ENCODE results near the gene BANF1.
A peak's percentile ranks its signal among the peaks of the same experiment; 100 is the strongest.
"Not testable (repeated sequence)": the region's sequence is repeated elsewhere in the genome, so short reads cannot be mapped to it uniquely, and the experiment has no call there.

Gene BANF1

DNA sequence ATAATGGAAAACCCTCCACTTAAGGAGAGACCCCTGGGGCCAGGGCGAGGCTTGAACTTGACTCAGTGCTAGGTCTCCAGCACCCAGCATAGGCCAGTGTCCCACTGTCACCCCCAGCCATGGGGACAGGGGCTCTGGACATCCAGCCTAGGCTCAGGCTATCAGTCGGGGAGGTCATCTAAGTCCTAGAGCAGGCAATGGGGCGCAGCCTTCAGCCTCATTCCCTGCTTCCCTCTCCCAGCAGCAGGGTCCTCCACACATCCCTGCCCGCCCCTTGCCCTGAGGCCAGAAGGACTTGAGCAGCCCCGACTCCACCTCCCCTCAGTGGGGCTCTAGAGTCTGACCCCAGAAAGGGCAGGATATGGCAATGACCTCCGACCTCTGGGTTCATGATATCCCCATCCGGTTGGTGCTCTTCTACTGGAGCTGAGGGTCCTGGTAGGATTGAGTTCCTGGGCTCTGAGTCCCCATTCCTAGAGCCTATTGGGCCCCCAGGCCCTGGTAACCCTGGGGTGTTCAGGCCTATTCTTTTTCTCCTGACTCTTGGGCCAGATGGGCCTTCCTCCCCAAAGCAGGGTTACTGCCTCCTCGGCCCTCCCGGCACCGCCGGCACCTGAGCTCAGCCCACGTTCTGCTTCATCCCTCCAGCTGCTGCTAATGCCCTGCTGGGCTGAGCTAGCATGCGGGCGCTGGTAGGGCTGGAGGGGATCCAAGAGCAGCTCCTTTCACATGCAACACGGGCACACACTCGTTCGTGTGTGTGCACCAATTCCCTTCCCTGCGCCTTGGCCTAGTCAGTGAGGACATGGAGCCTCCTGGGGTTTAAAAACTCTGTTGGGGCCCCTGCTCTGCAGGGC, 13.9 kb downstream of the BANF1 start:
- no peak overlapping the region for H3K4me3 ChIP-seq (ENCODE audit: low read depth, low read length)
- TF ChIP-seq, protein P1, sequence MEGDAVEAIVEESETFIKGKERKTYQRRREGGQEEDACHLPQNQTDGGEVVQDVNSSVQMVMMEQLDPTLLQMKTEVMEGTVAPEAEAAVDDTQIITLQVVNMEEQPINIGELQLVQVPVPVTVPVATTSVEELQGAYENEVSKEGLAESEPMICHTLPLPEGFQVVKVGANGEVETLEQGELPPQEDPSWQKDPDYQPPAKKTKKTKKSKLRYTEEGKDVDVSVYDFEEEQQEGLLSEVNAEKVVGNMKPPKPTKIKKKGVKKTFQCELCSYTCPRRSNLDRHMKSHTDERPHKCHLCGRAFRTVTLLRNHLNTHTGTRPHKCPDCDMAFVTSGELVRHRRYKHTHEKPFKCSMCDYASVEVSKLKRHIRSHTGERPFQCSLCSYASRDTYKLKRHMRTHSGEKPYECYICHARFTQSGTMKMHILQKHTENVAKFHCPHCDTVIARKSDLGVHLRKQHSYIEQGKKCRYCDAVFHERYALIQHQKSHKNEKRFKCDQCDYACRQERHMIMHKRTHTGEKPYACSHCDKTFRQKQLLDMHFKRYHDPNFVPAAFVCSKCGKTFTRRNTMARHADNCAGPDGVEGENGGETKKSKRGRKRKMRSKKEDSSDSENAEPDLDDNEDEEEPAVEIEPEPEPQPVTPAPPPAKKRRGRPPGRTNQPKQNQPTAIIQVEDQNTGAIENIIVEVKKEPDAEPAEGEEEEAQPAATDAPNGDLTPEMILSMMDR (IDR thresholded peaks at IDR 0.05; ENCODE audit: control insufficient read depth, extremely low read depth, insufficient read depth), result no peak
- no peak for DNase-seq (ENCODE audit: low read depth)

DNA sequence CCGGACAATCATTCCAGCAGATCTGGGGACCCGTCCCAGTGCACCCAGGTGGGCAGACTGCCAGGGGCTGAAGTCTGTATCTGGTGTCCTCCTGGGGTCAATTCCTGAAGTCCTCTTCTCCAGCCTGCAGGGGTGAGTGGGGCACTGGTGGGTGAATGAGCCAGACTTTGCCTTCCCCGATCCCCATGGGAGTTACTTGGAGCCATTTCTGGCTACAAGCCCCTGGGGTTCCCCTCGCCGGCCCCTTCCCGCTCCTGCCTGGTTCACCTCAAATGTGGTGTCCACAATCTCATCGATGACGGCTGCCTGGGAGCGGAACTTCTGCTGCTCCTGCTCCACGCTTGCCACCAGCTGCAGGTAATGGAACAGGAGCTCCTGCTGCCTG, 14.5 kb downstream of the BANF1 start:
- no peak overlapping the region for H3K4me3 ChIP-seq (ENCODE audit: low read depth, low read length)
- DNase-seq (ENCODE audit: low read depth), result no peak
- TF ChIP-seq, protein P1 (IDR thresholded peaks at IDR 0.05; ENCODE audit: control insufficient read depth, extremely low read depth, insufficient read depth), result no peak

DNA sequence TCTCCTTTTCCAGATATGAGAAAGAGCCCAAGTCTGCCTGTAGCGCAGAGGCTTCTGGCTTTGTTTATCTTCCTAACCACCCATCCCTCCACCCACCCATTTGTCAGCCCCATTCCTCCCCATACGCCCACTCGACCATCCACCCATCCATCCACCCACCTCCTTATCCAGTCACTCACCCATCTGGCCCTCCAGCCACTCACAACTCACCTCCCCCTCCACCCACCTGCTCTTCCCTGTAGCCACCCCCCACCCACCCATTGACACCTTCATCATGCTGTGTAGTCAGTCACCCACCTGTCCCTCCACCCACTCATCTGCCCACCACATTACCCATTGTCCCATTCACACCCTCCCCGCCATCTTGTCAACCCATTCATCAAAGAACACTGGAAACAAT, 15.0 kb downstream of the BANF1 start:
- no peak for DNase-seq (ENCODE audit: low read depth)
- TF ChIP-seq, protein P1 (IDR thresholded peaks at IDR 0.05; ENCODE audit: control insufficient read depth, extremely low read depth, insufficient read depth), result no peak
- no peak overlapping the region for H3K4me3 ChIP-seq (ENCODE audit: low read depth, low read length)

DNA sequence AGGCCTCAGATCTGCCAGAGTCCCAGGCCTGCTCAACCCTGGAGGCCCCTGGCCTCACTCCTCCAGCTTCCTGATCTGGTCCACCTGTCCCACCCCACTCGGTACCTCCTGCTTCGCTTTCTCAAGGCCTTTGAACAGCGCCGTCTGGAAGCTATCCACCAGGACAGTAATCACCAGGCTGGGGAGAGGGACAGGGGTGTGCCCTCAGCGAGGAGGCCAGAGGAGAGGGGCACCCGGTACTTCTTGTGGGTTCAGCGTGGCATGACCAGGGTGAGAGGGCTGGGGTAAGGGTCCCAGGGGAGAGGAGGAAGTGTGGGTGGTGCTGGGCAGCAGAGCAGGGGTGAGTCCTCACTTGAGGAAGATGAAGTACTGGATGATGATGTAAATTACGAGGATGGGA, 17.9 kb downstream of the BANF1 start:
- no peak overlapping the region for H3K4me3 ChIP-seq (ENCODE audit: low read depth, low read length)
- DNase-seq (ENCODE audit: low read depth), result no peak
- TF ChIP-seq, protein P1 (IDR thresholded peaks at IDR 0.05; ENCODE audit: control insufficient read depth, extremely low read depth, insufficient read depth), result no peak

DNA sequence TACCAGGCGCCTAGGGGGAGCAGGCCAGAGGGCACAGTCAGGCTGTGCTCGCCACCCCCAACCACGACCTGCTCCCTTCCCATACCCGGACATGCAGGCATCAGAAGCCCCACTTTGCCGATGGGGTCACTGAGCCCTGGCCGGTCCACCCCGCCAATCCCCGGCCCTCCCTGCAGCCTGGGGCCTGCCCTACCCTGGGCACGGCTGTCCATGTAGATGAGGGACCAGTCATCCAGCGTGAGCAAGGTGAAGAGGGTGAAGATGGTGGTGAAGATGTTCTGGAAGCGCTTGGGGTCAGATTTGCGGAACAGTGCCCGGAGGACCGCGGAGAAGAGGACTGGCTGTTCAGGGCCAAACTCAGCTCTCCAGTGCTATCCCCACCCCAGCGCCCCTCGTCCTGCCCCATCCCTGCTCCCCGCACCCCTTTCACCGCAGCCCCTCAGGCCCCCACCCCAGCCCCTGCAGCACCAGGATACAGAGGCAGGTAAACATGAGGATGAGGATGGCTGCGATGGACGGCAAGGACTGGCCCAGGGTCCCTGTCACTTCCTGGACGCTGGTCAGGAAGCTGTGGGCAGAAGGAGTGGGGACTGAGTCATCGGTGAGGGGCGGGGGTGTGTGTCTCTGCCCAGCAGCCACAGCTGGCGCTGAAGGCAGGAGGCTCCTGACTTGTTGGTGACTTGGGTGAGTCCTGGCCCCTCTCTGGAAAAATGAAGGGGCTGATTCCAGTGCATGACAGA, 18.5 kb downstream of the BANF1 start:
- TF ChIP-seq, protein P1 (IDR thresholded peaks at IDR 0.05; ENCODE audit: control insufficient read depth, extremely low read depth, insufficient read depth), result no peak
- DNase-seq (ENCODE audit: low read depth), result no peak
- no peak overlapping the region for H3K4me3 ChIP-seq (ENCODE audit: low read depth, low read length)

DNA sequence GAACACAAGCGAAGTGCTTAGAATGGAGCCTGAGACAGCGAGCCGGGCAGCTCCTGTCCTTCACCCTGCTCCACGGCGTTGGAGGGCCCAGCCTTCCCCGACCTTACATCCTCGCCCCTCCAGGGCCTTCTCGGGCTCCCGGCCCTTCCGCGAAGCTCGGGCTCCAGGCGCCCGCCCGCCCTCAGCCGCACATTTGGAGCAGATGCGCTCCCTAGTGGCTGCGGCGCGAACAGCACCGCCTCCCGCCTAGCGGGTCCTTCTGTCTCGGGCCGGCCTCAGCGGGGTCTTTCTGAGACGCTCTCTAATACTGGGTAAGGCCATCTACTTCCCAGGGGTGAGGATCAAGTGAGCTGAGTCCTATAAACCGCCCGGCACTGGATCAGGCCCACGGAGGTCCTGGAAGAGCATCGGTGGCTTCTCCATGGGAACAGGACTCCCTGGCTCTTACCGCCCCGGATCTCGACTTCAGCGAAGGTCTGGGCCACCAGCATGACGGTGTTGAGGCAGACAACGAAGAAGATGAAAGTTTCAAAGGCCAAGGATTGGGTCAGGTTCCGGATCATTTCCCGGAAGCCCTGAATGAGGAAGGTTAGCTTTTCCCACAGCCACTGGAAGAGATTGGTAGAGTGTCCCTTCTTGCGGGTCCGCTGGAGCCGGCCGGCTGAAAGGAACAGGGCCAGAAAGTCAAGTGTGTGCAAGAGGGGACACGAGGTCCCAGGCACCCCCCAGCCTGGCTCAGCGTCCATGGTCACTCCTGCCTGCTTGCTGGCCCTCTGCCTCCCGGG, 20.3 kb downstream of the BANF1 start:
- TF ChIP-seq, protein P1 (IDR thresholded peaks at IDR 0.05; ENCODE audit: control insufficient read depth, extremely low read depth, insufficient read depth), result peak; percentile 89
- no peak overlapping the region for H3K4me3 ChIP-seq (ENCODE audit: low read depth, low read length)
- no peak for DNase-seq (ENCODE audit: low read depth)

DNA sequence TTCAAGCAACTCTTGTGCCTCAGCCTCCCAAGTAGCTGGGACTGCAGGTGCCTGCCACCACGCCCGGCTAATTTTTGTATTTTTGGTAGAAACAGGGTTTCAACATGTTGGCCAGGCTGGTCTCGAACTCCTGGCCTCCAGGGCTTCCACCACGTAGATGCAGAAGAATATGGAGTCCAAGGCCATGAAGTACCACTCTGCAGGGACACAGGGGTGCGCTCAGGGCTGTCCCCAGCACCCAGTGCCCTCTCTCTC, 20.8 kb downstream of the BANF1 start:
- not testable (repeated sequence) for DNase-seq (ENCODE audit: low read depth); H3K4me3 ChIP-seq (ENCODE audit: low read depth, low read length)

Measured in LNCaP clone FGC (cell line).